PC-3 (cell line): ENCODE data around the gene PELI1.

Experiments
- CTCF ChIP-seq: fragments of 300-600 bp; sonication (generic); conservative IDR thresholded peaks from 2 replicates; pipeline ENCODE4 v1.5.1; 2017; ENCODE audit warnings: antibody characterized with exemption, low read depth, mild to moderate bottlenecking, low read length
- EZH2 ChIP-seq: fragments of 300-600 bp; sonication (generic); IDR thresholded peaks from one replicate; pipeline ENCODE4 v1.6.1; 2017; ENCODE audit warnings: antibody characterized with exemption, mild to moderate bottlenecking, low read length; ENCODE audit not compliant: unreplicated experiment
- EZH2phosphoT487 ChIP-seq: fragments of 300-600 bp; sonication (generic); IDR thresholded peaks from 2 replicates; pipeline ENCODE4 v1.6.1; 2018; ENCODE audit warnings: mild to moderate bottlenecking, antibody characterized with exemption, low read length, borderline replicate concordance

DNA sequence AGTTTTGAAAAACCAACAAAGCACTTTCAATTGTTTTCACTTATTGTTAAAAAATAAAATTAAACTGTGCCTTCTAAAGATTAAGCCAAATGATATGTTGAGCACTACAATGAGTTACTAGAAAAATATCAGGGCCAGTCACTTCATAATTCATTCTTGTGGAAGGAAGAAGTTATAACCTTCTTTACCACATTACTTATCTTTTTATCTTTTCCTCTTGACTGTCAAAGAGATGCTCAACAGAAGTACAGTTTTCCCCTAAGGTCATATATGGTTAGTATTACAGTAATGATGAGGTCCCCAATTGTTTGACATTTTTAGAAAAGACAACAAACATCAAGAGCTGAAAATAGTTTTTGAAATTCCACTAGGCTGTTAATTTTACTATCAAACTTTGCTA lies 9.4 kb downstream of the PELI1 start:
- TF ChIP-seq CTCF: no peak
- no peak for TF ChIP-seq EZH2
- no peak for TF ChIP-seq EZH2phosphoT487
